OCI-LY1 (cell line): ENCODE measurements around the gene HOXB7.

Source experiments
- H2AFZ ChIP-seq: fragments of 200-600 bp; sonication (generic), shearing (Covaris generic); 2 replicates; pipeline ENCODE4 v1.6.0; 2014; ENCODE audit warnings: antibody characterized with exemption, mild to moderate bottlenecking, low read length
- H3F3A ChIP-seq: fragments of 200-600 bp; sonication (generic), shearing (Covaris generic); 2 replicates; pipeline ENCODE4 v1.6.0; 2014; ENCODE audit warnings: mild to moderate bottlenecking, antibody characterized with exemption, low read length, moderate library complexity; ENCODE audit not compliant: insufficient read depth
- H3K27ac ChIP-seq: fragments of 200-600 bp; sonication (generic); 2 replicates; pipeline ENCODE4 v1.5.1; 2014; ENCODE audit warnings: low read length, mixed run types, mild to moderate bottlenecking, low read depth; ENCODE audit not compliant: poor library complexity, severe bottlenecking
- H3K27me3 ChIP-seq: fragments of 200-600 bp; sonication (generic); 2 replicates; pipeline ENCODE4 v1.6.0; 2014; ENCODE audit warnings: antibody characterized with exemption, mild to moderate bottlenecking, low read length, moderate library complexity; ENCODE audit not compliant: insufficient read depth
- H3K36me3 ChIP-seq: fragments of 200-600 bp; sonication (generic); 2 replicates; pipeline ENCODE4 v1.6.1; 2014; ENCODE audit warnings: mild to moderate bottlenecking, antibody characterized with exemption, low read length, moderate library complexity, mixed read lengths; ENCODE audit not compliant: insufficient read depth
- H3K4me1 ChIP-seq: fragments of 200-600 bp; sonication (generic); 2 replicates; pipeline ENCODE4 v1.5.1; 2014; ENCODE audit warnings: mild to moderate bottlenecking, low read length, moderate library complexity; ENCODE audit not compliant: insufficient read depth, severe bottlenecking
- H3K4me2 ChIP-seq: fragments of 200-600 bp; sonication (generic), shearing (Covaris generic); 2 replicates; pipeline ENCODE4 v1.6.1; 2014; ENCODE audit warnings: low read length
- H3K4me3 ChIP-seq: fragments of 200-600 bp; sonication (generic); 2 replicates; pipeline ENCODE4 v1.5.1; 2014; ENCODE audit warnings: low read length, low read depth, mild to moderate bottlenecking, mixed read lengths; ENCODE audit not compliant: poor library complexity, severe bottlenecking
- H3K79me2 ChIP-seq: fragments of 200-600 bp; shearing (Covaris generic); 2 replicates; pipeline ENCODE4 v1.6.1; 2016; ENCODE audit warnings: mixed run types, low read length, mixed read lengths; ENCODE audit not compliant: insufficient read depth
- H3K9ac ChIP-seq: fragments of 200-600 bp; sonication (generic), shearing (Covaris generic); 2 replicates; pipeline ENCODE4 v1.6.1; 2014; ENCODE audit warnings: mild to moderate bottlenecking, low read length, mixed read lengths
- H3K9me2 ChIP-seq: fragments of 200-600 bp; sonication (generic), shearing (Covaris generic); 2 replicates; pipeline ENCODE4 v1.6.1; 2014; ENCODE audit warnings: low read depth, mild to moderate bottlenecking, low read length, mixed read lengths
- H3K9me3 ChIP-seq: fragments of 200-600 bp; shearing (Covaris generic); 2 replicates; pipeline ENCODE4 v1.6.1; 2014; ENCODE audit warnings: low read length, mixed read lengths
- H4K20me1 ChIP-seq: fragments of 200-600 bp; sonication (generic), shearing (Covaris generic); 2 replicates; pipeline ENCODE4 v1.6.0; 2016; ENCODE audit warnings: mild to moderate bottlenecking, low read length; ENCODE audit not compliant: insufficient read depth
- EZH2 ChIP-seq: fragments of 200-600 bp; sonication (generic), shearing (Covaris generic); IDR thresholded peaks from 2 replicates; pipeline ENCODE4 v1.8.0; 2017; ENCODE audit warnings: borderline replicate concordance, mixed run types, mild to moderate bottlenecking, antibody characterized with exemption, low read length, moderate library complexity, mixed read lengths
- TF ChIP-seq, protein P1 (sequence below): fragments of 200-600 bp; sonication (generic), shearing (Covaris generic); IDR thresholded peaks from 2 replicates; pipeline ENCODE4 v1.5.1; 2017; ENCODE audit warnings: mild to moderate bottlenecking, antibody characterized with exemption, low read length, moderate library complexity, mixed read lengths

The HOXB7 gene

DNA sequence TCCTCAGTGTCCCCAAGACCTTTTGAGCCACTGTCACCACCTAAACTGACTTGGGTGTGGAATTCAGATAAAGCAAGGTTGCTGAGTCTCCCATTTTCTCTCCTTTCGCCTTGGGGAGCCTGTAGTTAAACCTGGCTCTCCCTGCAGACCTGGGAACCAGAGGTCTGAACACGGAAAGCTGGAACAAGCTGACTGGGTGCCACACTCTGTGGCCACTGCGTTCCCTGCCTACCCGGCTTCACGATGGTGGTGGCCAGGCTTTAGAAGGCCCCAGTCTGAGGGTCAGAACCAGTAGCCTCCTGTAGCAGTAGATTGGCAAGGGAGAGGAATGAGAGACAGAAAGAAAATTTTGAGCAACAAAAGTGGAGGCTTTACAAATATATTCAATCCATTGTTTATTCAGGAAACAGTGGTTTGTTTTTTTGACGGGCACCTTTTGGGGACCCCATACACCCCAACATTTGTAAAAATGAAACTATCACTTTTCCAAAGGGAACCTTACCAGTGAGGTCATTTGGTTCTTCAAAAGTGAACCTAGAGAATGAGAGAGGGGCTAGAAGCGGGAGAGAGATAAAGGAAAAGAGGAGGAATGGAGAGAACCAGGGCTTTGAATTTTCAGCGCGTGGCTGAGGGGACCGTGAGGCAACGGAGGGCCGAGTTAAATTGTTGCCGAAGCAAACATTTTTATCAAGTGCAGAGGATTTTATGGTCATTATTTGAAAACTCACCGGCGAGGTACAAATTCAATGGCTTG is 6.1 kb upstream of the HOXB7 start:
- Histone ChIP-seq H3K4me1 (no peaks in the 10 kb centered on the region), H3K27me3 (peaks cover 4% of the 10 kb centered on the region), H3K9me3 (no peaks in the 10 kb centered on the region), H3K9ac (no peak overlapping the region), H3F3A (no peaks in the 10 kb centered on the region), H4K20me1 (no peaks in the 10 kb centered on the region), H3K9me2 (no peaks in the 10 kb centered on the region), H2AFZ (no peak overlapping the region), H3K36me3 (no peaks in the 10 kb centered on the region), H3K79me2 (no peaks in the 10 kb centered on the region), H3K27ac (no peak overlapping the region), H3K4me2 (no peak overlapping the region), H3K4me3 (no peak overlapping the region)
- TF ChIP-seq, protein P1, sequence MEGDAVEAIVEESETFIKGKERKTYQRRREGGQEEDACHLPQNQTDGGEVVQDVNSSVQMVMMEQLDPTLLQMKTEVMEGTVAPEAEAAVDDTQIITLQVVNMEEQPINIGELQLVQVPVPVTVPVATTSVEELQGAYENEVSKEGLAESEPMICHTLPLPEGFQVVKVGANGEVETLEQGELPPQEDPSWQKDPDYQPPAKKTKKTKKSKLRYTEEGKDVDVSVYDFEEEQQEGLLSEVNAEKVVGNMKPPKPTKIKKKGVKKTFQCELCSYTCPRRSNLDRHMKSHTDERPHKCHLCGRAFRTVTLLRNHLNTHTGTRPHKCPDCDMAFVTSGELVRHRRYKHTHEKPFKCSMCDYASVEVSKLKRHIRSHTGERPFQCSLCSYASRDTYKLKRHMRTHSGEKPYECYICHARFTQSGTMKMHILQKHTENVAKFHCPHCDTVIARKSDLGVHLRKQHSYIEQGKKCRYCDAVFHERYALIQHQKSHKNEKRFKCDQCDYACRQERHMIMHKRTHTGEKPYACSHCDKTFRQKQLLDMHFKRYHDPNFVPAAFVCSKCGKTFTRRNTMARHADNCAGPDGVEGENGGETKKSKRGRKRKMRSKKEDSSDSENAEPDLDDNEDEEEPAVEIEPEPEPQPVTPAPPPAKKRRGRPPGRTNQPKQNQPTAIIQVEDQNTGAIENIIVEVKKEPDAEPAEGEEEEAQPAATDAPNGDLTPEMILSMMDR, result no peak
- no peak for TF ChIP-seq EZH2

DNA sequence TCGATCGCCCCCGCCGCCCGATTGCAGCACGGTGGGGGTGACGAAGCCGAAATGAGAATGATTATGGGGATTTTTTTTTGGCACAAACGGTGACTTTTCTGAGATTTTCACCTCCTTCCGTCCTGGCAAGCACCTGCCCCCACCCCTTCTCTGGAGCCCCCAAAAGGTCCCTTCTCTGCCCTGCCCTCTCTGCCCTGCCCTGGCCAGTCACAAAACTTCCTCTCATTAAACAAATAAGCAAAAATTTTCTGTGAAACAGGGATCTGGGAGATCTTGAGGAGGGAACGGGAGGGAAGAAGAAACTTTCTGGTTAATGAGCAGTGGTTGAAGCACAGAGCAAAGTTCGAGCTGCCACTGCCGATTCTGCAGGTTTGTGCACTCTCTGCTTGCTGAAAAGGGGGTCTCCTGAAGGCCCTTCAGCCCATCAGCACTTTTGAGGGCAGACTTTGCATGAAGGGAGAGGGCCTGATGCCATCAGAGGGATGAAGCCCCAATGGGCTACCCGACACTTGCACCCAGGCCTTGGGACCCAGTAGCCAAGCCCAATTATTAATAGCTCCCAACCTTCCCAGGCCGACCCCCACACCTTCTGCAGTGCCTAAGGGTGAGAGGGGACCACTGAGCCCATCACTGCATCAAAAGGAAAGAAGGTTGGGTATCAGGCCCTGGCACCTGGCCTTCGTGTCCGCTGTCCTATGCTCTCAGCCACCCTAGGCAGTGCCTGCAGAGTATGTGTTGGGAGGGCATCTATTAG is 5.3 kb upstream of the HOXB7 start:
- peaks cover 4% of the 10 kb centered on the region for H3K27me3 ChIP-seq

DNA sequence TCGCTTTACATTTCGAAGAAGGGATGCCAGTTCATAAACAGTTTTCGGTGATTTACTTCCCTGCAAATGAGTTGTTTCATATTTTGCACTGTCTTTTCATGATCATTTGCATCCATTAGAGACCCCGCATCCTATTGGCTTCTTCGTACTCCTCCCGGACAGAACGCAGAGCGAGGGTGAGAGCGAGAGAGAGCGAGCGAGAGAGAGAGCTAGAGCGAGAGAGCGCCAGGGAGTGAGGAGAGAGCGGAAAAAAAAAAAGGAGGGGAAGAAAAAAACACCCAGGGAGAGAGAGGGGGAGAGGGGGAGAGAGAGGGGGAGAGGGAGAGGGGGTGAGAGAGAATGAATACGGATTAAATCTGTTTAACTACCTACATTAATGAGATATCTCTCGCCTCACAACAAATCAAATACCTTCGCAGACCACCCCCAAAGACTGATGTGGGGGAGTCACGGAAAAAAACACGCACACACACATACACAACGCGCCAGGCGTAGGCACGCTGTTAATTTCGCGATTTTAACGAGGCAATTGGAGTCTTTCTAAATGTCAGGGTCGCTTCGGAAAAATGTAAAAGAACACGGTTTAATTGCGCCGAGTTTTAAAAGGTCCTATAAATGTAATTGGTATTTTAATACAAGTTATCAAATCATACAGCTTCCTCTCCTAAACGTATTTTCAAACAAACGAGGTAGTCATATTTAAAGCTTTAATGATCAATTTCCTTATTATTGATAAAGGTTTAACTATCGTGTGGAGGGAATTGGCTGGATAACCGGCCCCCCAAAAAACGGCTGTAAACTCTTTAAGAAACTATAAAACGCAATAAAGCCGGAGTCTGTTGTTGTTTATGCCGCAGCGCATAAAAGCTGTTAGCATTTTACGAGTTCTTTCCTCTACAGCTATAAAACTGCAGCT is 4.5 kb upstream of the HOXB7 start, which contains the start of gene HOXB8:
Gene HOXB8, minus strand, starts transcription at position 246 of the 916 bp plus-strand sequence. CDS start 588 bp downstream, outside the sequence.
- Histone ChIP-seq H2AFZ (no peak within 1 kb of the TSS), H3K9ac (no peak within 1 kb of the TSS), H3K4me2 (no peak within 1 kb of the TSS), H3K79me2 (no peaks in the 10 kb centered on the region), H3K27me3 (peaks cover 4% of the 10 kb centered on the region), H3K9me2 (no peaks in the 10 kb centered on the region), H3K27ac (no peak within 1 kb of the TSS), H3F3A (no peaks in the 10 kb centered on the region), H3K9me3 (no peaks in the 10 kb centered on the region), H3K4me3 (no peak within 1 kb of the TSS), H4K20me1 (no peaks in the 10 kb centered on the region), H3K36me3 (no peaks in the 10 kb centered on the region), H3K4me1 (no peaks in the 10 kb centered on the region)
- TF ChIP-seq EZH2, result no peak
- TF ChIP-seq, protein P1, result no peak

More for the DNA sequence above, 5.3 kb upstream of the HOXB7 start:
- no peak overlapping the region for H3K4me3 ChIP-seq
- no peaks in the 10 kb centered on the region for H4K20me1 ChIP-seq
- H2AFZ ChIP-seq, result no peak overlapping the region
- no peaks in the 10 kb centered on the region for H3K9me2 ChIP-seq
- no peak overlapping the region for H3K27ac ChIP-seq
- H3K9me3 ChIP-seq, result no peaks in the 10 kb centered on the region
- H3K9ac ChIP-seq, result no peak overlapping the region
- H3K79me2 ChIP-seq, result no peaks in the 10 kb centered on the region
- H3K4me2 ChIP-seq, result no peak overlapping the region
- no peaks in the 10 kb centered on the region for H3K4me1 ChIP-seq
- no peaks in the 10 kb centered on the region for H3F3A ChIP-seq
- no peak for TF ChIP-seq EZH2
- TF ChIP-seq, protein P1, result no peak
- no peaks in the 10 kb centered on the region for H3K36me3 ChIP-seq
